HG02642 (cell line): ENCODE results near the gene PPP6R3.
"Not testable (repeated sequence)": the region's sequence is repeated elsewhere in the genome, so short reads cannot be mapped to it uniquely, and the experiment has no call there.

Experiments used
- ATAC-seq: cut with Tn5 transposase; IDR thresholded peaks from one replicate; pipeline ENCODE4 v1.9.1; 2021; ENCODE audit warnings: mild to moderate bottlenecking; ENCODE audit not compliant: unreplicated experiment, poor library complexity

Gene PPP6R3

GRCh38 chr11:68584991-68585524 is 124.5 kb downstream of the PPP6R3 start:
- no peak for ATAC-seq

GRCh38 chr11:68589547-68590216 is 129.1 kb downstream of the PPP6R3 start:
- no peak for ATAC-seq

- no peak for ATAC-seq
These were observed 131.2 kb downstream of the PPP6R3 start for GRCh38 chr11:68591719-68592118.

- ATAC-seq: no peak
These were observed 132.9 kb downstream of the PPP6R3 start for GRCh38 chr11:68593441-68593840.

GRCh38 chr11:68594123-68594522 is 133.6 kb downstream of the PPP6R3 start:
- no peak for ATAC-seq

- no peak for ATAC-seq
These were observed 135.7 kb downstream of the PPP6R3 start for GRCh38 chr11:68596231-68596630.

- no peak for ATAC-seq
These were observed 138.5 kb downstream of the PPP6R3 start for GRCh38 chr11:68598816-68599653.

GRCh38 chr11:68601147-68601546 is 140.6 kb downstream of the PPP6R3 start:
- no peak for ATAC-seq

GRCh38 chr11:68609761-68610160 is 149.2 kb downstream of the PPP6R3 start:
- no peak for ATAC-seq

- ATAC-seq: no peak
These were observed 150.0 kb downstream of the PPP6R3 start for GRCh38 chr11:68610452-68611116.

GRCh38 chr11:68615657-68616056 is 155.1 kb downstream of the PPP6R3 start:
- no peak for ATAC-seq

- no peak for ATAC-seq
These were observed 157.6 kb downstream of the PPP6R3 start for GRCh38 chr11:68617925-68618809.

GRCh38 chr11:68621826-68622225 is 161.3 kb downstream of the PPP6R3 start:
- no peak for ATAC-seq

- not testable (repeated sequence) for ATAC-seq
These were observed 163.2 kb downstream of the PPP6R3 start for GRCh38 chr11:68623706-68624105.

GRCh38 chr11:68625069-68625468 is 164.5 kb downstream of the PPP6R3 start:
- ATAC-seq: not testable (repeated sequence)

GRCh38 chr11:68626236-68626635 is 165.7 kb downstream of the PPP6R3 start:
- not testable (repeated sequence) for ATAC-seq

- not testable (repeated sequence) for ATAC-seq
These were observed 168.3 kb downstream of the PPP6R3 start for GRCh38 chr11:68628837-68629236.

- not testable (repeated sequence) for ATAC-seq
These were observed 171.8 kb downstream of the PPP6R3 start for GRCh38 chr11:68632375-68632774.

GRCh38 chr11:68632802-68633201 is 172.2 kb downstream of the PPP6R3 start:
- ATAC-seq: no peak

- not testable (repeated sequence) for ATAC-seq
These were observed 174.1 kb downstream of the PPP6R3 start for GRCh38 chr11:68634606-68635005.
